ENCODE data around the gene OR4L1.

DNA sequence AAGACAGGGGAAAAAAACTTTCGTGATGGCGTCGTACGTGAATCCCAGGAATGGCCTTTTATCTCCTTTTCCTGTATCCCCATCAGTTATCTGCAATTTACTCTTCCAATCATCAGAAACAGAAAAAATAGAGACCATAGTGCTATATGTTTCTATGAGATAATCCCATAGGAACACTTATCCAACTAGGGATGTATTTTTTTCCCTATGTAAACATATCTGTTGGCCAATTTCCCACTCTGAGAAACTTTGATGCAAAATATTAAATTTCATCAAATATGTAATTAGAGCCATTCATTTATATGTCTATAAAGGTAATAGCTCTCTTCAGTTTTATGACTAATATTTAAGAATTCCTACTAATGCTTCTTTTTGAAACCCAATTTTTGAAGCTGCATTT, 23.9 kb upstream of the OR4L1 start, which contains the start of gene OR4K13:
- TF ChIP-seq, protein P1, sequence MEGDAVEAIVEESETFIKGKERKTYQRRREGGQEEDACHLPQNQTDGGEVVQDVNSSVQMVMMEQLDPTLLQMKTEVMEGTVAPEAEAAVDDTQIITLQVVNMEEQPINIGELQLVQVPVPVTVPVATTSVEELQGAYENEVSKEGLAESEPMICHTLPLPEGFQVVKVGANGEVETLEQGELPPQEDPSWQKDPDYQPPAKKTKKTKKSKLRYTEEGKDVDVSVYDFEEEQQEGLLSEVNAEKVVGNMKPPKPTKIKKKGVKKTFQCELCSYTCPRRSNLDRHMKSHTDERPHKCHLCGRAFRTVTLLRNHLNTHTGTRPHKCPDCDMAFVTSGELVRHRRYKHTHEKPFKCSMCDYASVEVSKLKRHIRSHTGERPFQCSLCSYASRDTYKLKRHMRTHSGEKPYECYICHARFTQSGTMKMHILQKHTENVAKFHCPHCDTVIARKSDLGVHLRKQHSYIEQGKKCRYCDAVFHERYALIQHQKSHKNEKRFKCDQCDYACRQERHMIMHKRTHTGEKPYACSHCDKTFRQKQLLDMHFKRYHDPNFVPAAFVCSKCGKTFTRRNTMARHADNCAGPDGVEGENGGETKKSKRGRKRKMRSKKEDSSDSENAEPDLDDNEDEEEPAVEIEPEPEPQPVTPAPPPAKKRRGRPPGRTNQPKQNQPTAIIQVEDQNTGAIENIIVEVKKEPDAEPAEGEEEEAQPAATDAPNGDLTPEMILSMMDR (conservative IDR thresholded peaks at IDR 0.05; ENCODE audit: low read depth, low read length) = no peak
- no peak for TF ChIP-seq EZH2 (IDR thresholded peaks at IDR 0.05; ENCODE audit: borderline replicate concordance, low read depth, low read length, poor library complexity, severe bottlenecking)

Measured in A673 (cell line).